ENCODE data around the gene FGFRL1. TPM values are rescaled to one million over a fixed set of nuclear protein-coding genes. Genes with fewer than 3 reads are reported as not detected.

The FGFRL1 gene
- total RNA-seq, 2 donors from 2014 or later: 16.0 to 34.7 TPM

GRCh38 chr4:1038948-1039492 lies 27.6 kb downstream of the FGFRL1 start:
- H3K4me3 ChIP-seq: no peak overlapping the region
- intact Hi-C loops (cut with DNase I): no loop called here
- no peaks in the 10 kb centered on the region for H3K36me3 ChIP-seq
- TF ChIP-seq CTCF (IDR thresholded peaks at IDR 0.05): no peak
- no peak overlapping the region for H3K9ac ChIP-seq (ENCODE audit: low read depth in 2 of 2, low read length in 2 of 2)
- no peaks in the 10 kb centered on the region for H3K9me3 ChIP-seq
- H3K27me3 ChIP-seq: peaks cover 2% of the 10 kb centered on the region
- peaks cover 4% of the 10 kb centered on the region for H3K4me1 ChIP-seq
- no peak for DNase-seq
- H3K27ac ChIP-seq: no peak overlapping the region

- peaks cover 4% of the 10 kb centered on the region for H3K4me1 ChIP-seq
- H3K9me3 ChIP-seq: no peaks in the 10 kb centered on the region
- intact Hi-C loops (cut with DNase I): no loop called here
- H3K27me3 ChIP-seq: peaks cover 9% of the 10 kb centered on the region
- H3K4me3 ChIP-seq: no peak overlapping the region
- no peak for TF ChIP-seq CTCF (IDR thresholded peaks at IDR 0.05)
- no peaks in the 10 kb centered on the region for H3K36me3 ChIP-seq
- DNase-seq: no peak
- H3K27ac ChIP-seq: no peak overlapping the region
- H3K9ac ChIP-seq (ENCODE audit: low read depth in 2 of 2, low read length in 2 of 2): peak overlapping the region in 1 of 2 donors; percentile 43
Measured at GRCh38 chr4:1039493-1040343, 28.3 kb downstream of the FGFRL1 start.

- Histone ChIP-seq H3K36me3 (no peaks in the 10 kb centered on the region), H3K4me3 (no peak overlapping the region), H3K4me1 (peaks cover 4% of the 10 kb centered on the region), H3K27ac (no peak overlapping the region), H3K9ac (ENCODE audit: low read depth in 2 of 2, low read length in 2 of 2) (no peak overlapping the region), H3K27me3 (peaks cover 14% of the 10 kb centered on the region), H3K9me3 (no peaks in the 10 kb centered on the region)
- intact Hi-C loops (cut with DNase I): no loop called here
- no peak for DNase-seq
- TF ChIP-seq CTCF (IDR thresholded peaks at IDR 0.05): no peak
Measured at GRCh38 chr4:1040344-1041146, 29.1 kb downstream of the FGFRL1 start.

GRCh38 chr4:1041147-1041935 lies 29.9 kb downstream of the FGFRL1 start:
- no peak overlapping the region for H3K9ac ChIP-seq (ENCODE audit: low read depth in 2 of 2, low read length in 2 of 2)
- H3K36me3 ChIP-seq: no peaks in the 10 kb centered on the region
- H3K27me3 ChIP-seq: peaks cover 14% of the 10 kb centered on the region
- H3K27ac ChIP-seq: no peak overlapping the region
- intact Hi-C loops (cut with DNase I): no loop called here
- H3K4me1 ChIP-seq: peaks cover 4% of the 10 kb centered on the region
- H3K4me3 ChIP-seq: no peak overlapping the region
- DNase-seq: no peak
- H3K9me3 ChIP-seq: no peaks in the 10 kb centered on the region
- no peak for TF ChIP-seq CTCF (IDR thresholded peaks at IDR 0.05)

- H3K27me3 ChIP-seq: peaks cover 14% of the 10 kb centered on the region
- no peaks in the 10 kb centered on the region for H3K9me3 ChIP-seq
- intact Hi-C loops (cut with DNase I): no loop called here
- H3K4me1 ChIP-seq: peaks cover 6% of the 10 kb centered on the region
- H3K27ac ChIP-seq: no peak overlapping the region
- no peaks in the 10 kb centered on the region for H3K36me3 ChIP-seq
- H3K9ac ChIP-seq (ENCODE audit: low read depth in 2 of 2, low read length in 2 of 2): no peak overlapping the region
- no peak overlapping the region for H3K4me3 ChIP-seq
- no peak for TF ChIP-seq CTCF (IDR thresholded peaks at IDR 0.05)
- no peak for DNase-seq
Measured at GRCh38 chr4:1041936-1042330, 30.5 kb downstream of the FGFRL1 start.

Data from colonic mucosa (tissue), 4 donors.